ENCODE results near the gene NAV2.

Gene NAV2

GRCh38 chr11:20042811-20043341, 330.2 kb downstream of the NAV2 start:
- in situ Hi-C loops (cut with MboI; ENCODE audit: low sequenced_read_pairs, unreplicated experiment), result no loop called here
- TF ChIP-seq CTCF (IDR thresholded peaks at IDR 0.05; ENCODE audit: borderline replicate concordance, control extremely low read depth, extremely low read depth, insufficient read depth, missing control alignments), result no peak
- no peak for DNase-seq (ENCODE audit: low spot score)

GRCh38 chr11:20043992-20044391, 331.4 kb downstream of the NAV2 start:
- no peak for TF ChIP-seq CTCF (IDR thresholded peaks at IDR 0.05; ENCODE audit: borderline replicate concordance, control extremely low read depth, extremely low read depth, insufficient read depth, missing control alignments)
- DNase-seq (ENCODE audit: low spot score), result no peak
- in situ Hi-C loops (cut with MboI; ENCODE audit: low sequenced_read_pairs, unreplicated experiment), result no loop called here

GRCh38 chr11:20045098-20045688, 332.6 kb downstream of the NAV2 start:
- in situ Hi-C loops (cut with MboI; ENCODE audit: low sequenced_read_pairs, unreplicated experiment), result no loop called here
- no peak for TF ChIP-seq CTCF (IDR thresholded peaks at IDR 0.05; ENCODE audit: borderline replicate concordance, control extremely low read depth, extremely low read depth, insufficient read depth, missing control alignments)
- no peak for DNase-seq (ENCODE audit: low spot score)

- in situ Hi-C loops (cut with MboI; ENCODE audit: low sequenced_read_pairs, unreplicated experiment), result no loop called here
- no peak for DNase-seq (ENCODE audit: low spot score)
- TF ChIP-seq CTCF (IDR thresholded peaks at IDR 0.05; ENCODE audit: borderline replicate concordance, control extremely low read depth, extremely low read depth, insufficient read depth, missing control alignments), result no peak
Observed at GRCh38 chr11:20046416-20046815, 333.8 kb downstream of the NAV2 start.

- DNase-seq (ENCODE audit: low spot score), result no peak
- TF ChIP-seq CTCF (IDR thresholded peaks at IDR 0.05; ENCODE audit: borderline replicate concordance, control extremely low read depth, extremely low read depth, insufficient read depth, missing control alignments), result no peak
- in situ Hi-C loops (cut with MboI; ENCODE audit: low sequenced_read_pairs, unreplicated experiment), result no loop called here
Observed at GRCh38 chr11:20047006-20047768, 334.6 kb downstream of the NAV2 start.

- in situ Hi-C loops (cut with MboI; ENCODE audit: low sequenced_read_pairs, unreplicated experiment), result no loop called here
Observed at GRCh38 chr11:20047769-20048154, 335.1 kb downstream of the NAV2 start.

More at GRCh38 chr11:20047769-20048154, 335.1 kb downstream of the NAV2 start:
- TF ChIP-seq CTCF (IDR thresholded peaks at IDR 0.05; ENCODE audit: borderline replicate concordance, control extremely low read depth, extremely low read depth, insufficient read depth, missing control alignments), result no peak
- DNase-seq (ENCODE audit: low spot score), result no peak
